ENCODE measurements around the gene GBP2. TPM values are rescaled to one million over a fixed set of nuclear protein-coding genes. Genes with fewer than 3 reads are reported as not detected.
"Not testable (repeated sequence)": the region's sequence is repeated elsewhere in the genome, so short reads cannot be mapped to it uniquely, and the experiment has no call there.

Gene GBP2
- total RNA-seq, 1 donor from 2014 or later = 61.6 TPM

DNA sequence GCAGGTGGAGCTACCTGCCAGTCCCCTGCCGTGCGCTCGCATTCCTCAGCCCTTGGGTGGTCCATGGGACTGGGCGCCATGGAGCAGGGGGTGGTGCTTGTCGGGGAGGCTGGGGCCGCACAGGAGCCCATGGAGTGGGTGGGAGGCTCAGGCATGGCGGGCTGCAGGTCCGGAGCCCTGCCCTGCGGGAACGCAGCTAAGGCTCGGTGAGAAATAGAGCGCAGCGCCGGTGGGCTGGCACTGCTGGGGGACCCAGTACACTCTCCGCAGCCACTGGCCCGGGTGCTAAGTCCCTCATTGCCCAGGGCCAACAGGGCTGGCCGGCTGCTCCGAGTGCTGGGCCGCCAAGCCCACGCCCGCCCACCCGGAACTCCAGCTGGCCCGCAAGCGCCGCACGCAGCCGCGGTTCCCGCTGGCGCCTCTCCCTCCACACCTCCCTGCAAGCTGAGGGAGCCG lies 2.1 kb upstream of the GBP2 start:
- DNase-seq (ENCODE audit: low read depth, low spot score) = not testable (repeated sequence)

DNA sequence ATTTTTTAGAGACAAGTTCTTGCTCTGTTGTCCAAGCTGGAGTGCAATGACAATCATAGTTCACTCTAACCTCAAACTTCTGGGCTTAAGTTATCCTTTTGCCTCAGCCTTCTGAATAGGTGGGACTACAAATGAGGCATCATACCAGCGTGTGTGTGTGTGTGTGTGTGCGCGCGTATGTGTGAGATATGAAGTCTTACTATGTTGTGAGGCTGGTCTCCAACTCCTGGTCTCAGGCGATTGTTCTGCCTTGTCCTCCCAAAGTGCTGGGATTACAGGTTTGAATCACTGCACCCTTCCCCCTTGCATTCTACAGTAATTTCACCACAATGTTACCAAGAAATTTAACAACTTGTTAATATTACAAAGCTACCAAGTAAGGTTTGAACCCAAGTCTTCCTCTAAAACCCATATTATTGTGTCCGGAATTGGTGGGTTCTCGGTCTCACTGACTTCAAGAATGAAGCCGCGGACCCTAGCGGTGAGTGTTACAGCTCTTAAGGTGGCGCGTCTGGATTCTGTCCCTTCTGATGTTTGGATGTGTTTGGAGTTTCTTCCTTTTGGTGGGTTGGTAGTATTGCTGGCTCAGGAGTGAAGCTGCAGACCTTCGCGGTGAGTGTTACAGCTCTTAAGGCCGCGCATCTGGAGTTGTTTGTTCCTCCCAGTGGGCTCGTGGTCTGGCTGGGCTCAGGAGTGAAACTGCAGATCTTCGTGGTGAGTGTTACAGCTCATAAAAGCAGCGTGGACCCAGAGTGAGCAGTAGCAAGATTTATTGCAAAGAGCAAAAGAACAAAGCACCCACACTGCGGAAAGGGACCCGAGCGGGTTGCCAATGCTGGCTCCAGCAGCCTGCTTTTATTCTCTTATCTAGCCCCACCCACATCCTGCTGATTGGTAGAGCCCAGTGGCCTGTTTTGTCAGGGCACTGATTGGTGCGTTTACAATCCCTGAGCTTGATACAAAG lies 970 bp upstream of the GBP2 start:
- not testable (repeated sequence) for DNase-seq (ENCODE audit: low read depth, low spot score)

DNA sequence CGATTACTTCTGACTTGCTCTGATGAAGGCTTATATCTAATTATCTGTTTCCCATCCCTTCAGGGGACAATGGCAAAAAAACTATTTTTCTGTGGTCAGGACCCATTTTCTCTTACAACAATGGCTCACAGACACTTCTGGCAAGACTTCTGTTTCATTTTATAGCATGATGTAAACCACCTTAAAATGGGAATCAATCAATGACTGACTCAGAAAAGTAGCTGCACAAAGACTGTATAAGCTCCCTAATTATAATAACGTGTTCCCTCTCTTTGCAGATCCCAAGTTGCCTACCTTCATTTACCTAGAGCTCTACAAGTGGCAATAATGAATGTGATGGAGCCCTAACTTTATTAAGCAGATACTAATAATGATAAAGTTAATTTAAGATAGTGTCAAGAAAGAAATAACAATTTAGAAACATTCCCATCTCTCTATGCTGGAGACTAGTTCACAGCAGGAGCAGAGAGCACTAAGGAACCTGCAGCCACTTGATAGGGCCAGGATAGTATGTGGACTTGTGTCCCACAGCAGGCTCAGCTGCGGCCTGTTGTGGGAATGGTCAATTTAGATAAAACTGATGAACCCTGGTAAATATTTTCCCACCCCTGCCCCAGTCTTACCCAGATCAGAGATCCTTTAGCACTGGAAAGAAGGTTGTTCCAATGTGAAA lies 538 bp downstream of the GBP2 start:
- DNase-seq (ENCODE audit: low read depth, low spot score) = no peak

DNA sequence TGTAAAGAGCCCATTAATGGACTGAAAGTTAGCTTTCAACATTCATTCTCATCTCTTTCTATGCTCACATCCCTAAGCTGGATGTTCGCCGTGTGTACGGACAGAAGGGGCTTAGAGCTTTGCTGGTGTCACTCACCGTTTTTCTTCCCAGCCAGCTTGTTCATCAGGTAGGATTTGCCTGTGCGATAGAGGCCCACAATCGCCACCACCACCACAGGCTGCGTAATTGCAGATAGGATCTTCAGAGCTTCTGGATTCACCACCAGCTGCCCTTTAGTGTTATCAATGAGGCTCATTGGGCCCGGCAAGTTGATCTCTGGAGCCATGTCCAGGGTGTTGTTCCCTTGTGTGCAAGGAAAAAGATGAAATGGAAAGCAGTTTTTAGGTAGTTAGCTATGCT lies 4.3 kb downstream of the GBP2 start:
- no peak for DNase-seq (ENCODE audit: low read depth, low spot score)

DNA sequence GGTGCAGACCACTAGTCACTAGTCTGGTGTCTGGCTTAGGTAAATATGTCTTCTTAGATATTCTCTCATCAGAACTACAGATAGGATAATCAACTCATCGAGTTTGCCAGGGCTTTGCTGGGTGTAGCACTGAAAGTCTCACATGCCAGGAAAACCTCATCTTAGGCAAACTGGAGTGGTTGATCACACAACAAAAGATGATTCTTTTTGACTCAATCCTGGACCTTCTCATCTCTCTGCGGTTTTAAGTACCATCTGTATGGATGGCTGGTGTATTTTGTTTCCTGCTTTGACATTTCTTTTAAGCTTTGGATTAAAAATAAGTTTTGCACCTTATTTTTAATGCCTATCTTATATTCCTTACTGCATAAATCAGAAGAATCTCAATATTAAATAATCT lies 11.3 kb downstream of the GBP2 start:
- no peak for DNase-seq (ENCODE audit: low read depth, low spot score)

DNA sequence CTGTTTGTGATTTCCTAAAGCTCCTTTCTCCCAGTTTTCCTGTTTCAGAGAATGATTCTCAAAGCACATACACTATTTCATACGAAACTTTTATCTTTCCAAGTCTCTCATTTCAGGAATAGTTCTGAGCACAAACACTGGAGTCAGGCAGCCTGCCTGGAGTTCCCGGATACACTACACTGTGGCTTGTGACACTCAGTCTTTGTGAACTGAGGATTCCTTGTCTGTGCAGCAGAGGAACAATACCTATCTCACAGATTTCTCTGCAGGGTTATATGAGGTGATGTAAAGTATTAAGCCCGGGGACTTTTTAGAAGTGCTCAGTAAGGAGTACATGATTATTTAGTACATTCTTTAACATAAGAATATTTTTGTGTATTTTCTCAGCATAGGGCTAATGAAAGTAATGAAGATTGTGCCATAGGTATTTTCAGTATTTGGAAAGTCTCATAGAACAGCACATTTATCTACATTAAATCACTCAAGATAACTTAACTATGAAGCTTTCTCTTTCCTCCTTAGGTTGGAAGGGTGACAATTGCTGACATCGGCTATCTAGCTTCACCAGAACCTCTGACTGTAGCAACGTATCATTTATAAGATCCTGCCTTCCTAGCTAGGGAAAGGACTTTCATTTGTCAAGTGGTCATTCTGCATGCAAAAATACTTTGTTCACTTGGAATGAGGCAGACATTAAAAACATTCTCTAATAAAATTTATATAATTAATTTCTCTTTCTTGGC lies 12.9 kb downstream of the GBP2 start:
- no peak for DNase-seq (ENCODE audit: low read depth, low spot score)

DNA sequence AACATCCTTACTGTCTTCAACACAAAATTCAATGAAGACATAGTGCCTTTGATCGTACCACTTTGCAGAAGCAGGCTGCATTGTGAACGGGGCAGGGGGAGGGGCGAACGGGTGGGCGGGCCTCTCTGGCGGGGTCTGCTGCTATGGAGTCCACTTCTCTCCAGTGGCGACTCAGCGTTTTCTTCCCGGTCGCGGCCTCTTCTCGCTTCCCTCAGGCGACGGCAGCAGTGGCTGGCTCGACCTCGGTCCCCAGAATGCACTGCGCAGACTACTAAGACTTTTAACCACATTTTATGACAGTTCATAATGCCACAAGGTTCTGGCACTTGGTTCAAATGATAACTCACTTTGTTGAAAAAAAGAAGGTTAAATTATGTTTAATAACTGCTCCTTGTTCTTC lies 21.2 kb downstream of the GBP2 start:
- no peak for DNase-seq (ENCODE audit: low read depth, low spot score)

DNA sequence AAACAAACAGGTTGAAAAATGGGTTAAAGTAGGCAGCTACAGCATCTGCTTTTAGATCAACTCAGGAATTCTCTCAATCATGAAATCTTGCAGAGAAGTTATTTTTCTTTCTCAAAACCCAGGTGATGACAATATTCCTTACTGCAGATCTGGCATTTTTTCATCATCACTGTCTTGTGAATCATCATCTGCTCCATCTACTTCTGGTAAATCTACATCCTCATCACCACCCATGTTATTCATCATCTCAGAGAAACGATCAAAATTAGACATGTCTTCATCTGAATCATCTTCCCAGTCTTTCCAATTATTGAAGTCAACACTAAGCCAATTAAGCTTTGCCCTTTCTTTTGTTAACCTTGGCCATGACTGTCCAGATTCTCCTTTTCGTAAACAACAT lies 21.8 kb downstream of the GBP2 start:
- DNase-seq (ENCODE audit: low read depth, low spot score) = no peak

DNA sequence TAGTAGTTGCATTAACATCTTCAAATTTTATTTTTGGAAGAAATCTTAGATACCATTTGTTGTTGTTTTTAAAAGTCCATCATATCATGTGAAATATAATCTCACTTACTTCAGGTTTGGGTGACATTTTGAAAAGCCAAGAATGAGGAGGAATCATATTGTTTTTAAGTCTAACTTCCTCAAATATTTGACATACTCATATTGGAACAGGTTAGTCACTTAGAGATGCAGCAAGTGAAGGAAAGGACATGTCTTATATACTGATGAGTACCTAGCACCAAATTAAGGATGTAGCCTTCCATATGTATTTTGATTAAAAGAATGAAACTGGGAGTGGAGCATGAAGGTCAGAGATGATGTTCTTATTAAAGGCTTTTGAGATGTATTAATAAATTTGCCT lies 23.9 kb downstream of the GBP2 start:
- no peak for DNase-seq (ENCODE audit: low read depth, low spot score)

DNA sequence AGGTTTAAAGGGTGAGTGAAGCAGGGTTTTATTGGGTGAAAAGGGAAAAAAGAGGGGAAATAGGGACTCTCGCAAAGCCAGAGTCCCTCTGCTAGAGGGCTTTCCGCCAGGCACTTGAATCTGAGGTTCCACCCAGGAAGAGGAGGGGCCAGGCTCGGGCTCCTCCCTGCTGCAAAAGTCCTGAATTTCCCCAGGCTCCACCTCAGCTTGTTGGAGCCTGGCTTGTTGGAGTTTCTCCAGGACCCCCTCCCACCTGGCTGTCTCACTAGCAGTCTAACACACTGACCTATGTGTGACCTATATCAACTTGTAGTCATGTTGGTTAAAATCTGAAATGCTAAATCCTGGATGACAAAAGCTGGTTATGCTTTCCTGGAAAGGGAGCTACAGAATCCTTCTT lies 25.5 kb downstream of the GBP2 start:
- no peak for DNase-seq (ENCODE audit: low read depth, low spot score)

DNA sequence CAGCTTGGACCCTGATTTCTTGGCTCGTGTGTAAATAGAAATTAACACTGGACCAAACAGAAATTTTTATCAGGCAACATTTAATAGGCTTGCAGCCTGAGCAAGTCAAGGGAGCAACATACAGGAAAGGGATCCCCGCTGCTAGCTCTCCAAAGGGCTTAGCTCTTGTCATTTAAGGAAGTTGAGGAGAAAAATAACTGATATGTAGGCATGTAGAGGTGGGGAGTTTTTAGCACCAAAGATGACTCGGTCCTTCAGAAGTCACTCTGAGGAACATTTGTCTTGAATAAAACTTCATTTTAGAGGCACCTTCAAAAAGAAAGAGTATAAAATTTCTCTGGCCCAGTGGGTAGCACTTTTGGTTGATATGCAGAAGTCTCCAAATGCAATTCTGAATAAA lies 27.1 kb downstream of the GBP2 start:
- no peak for DNase-seq (ENCODE audit: low read depth, low spot score)

DNA sequence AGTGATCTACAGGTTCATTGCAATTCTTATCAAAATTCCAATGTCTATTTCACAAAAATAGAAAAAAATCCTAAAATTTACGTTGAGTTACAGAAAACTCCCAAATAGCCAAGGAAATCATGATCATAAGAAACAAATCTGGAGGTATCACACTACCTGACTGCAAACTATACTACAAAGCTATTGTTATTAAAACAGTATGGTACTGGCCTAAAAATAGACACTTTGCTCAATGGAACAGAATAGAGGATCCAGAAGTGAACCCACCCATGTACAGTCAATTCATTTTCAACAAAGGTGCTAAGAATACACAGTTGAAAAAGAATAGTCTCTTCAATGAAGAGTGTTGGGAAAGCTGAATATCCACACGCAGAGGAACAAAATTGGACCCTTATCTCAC lies 30.2 kb downstream of the GBP2 start:
- no peak for DNase-seq (ENCODE audit: low read depth, low spot score)

DNA sequence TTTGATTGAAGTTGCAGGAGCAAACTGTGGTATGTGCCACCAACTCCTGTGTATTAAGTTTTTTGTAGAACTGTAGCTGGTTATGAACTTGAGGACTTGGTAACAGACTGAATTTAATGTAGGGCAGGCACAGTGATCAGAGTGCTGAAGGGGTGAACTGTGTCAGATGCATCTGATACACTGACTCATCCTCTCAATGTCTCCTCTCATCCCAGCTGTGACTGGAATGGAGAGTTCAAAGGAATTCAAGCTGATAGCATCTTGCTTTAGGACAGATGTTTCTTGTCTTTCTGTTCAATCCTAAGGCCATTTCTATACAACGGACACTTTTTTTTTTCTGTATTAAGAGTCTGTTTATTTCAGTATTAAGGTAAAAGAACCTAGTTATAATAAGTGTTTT lies 36.0 kb downstream of the GBP2 start:
- DNase-seq (ENCODE audit: low read depth, low spot score) = no peak

DNA sequence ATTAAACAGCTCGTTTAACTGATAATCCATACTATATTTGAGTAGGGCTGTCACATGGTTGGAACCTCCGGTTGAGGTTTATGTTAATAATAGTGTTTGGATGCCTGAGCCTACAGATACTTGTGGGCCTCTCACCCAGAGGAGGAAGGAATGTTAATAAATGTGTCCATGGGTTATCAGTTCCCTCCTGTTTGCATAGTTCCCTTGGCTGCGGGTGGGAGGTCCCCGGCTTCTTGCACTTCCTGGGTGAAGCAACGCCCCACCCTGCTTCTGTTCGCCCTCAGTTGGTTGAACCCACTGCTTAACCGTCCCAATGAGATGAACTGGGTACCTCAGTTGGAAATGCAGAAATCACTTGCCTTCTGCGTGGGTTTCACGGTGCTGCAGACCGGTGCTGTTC lies 37.3 kb downstream of the GBP2 start:
- DNase-seq (ENCODE audit: low read depth, low spot score) = no peak

DNA sequence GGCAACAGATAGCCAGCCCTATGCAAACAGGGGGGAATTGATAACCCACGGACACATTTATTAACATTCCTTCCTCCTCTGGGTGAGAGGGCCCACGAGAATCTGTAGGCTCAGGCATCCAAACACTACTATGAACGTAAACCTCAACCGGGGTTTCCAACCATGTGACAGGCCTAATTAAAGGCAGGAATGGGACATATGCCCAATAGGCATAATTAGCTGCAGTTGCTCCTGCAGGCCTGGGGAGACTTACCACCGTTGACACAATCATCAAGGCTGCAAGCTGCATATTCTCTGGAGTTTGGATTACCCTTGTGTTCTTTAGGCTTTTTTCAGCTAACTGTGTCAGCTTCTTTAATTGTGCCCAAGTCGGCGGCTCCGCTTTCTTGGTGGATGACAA lies 38.7 kb downstream of the GBP2 start:
- DNase-seq (ENCODE audit: low read depth, low spot score) = no peak

DNA sequence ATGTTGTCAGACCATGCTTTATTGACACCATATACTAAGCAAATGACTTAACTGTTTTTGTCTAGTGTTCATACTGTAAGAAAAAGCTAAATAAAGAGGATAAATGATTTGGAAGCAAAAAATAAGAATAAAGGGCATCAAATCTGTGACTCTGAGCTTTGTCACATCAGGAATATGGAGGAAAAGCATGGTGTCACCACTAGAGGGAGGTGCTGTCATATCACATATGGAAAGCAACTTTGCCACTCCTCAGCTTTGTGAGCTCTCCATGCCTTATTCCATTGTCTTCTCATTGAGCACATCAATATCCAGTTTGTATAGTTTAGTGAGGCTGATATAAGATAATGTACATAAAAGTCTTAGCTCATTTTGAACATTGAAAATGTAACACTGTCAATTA lies 40.1 kb downstream of the GBP2 start:
- DNase-seq (ENCODE audit: low read depth, low spot score) = peak; percentile 19

DNA sequence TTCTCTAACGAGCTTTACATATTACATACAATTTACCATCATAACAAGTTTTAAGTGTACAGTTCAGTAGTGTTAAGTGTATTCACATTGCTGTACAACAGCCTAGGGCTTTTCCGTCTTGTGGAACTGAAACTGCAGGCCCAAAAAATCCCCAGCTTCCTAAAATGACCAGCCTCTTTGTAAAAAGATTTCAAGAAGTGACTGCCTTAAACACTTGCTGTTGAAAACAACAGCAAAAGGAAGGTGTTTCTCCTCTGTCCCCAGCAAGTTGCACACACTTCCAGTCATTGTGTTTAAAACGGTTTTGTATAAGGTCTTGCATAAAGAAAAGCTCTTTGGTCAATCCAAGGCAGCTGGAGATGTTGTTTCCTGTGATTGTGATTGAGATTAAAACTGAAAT lies 44.9 kb downstream of the GBP2 start:
- DNase-seq (ENCODE audit: low read depth, low spot score) = peak; percentile 19

DNA sequence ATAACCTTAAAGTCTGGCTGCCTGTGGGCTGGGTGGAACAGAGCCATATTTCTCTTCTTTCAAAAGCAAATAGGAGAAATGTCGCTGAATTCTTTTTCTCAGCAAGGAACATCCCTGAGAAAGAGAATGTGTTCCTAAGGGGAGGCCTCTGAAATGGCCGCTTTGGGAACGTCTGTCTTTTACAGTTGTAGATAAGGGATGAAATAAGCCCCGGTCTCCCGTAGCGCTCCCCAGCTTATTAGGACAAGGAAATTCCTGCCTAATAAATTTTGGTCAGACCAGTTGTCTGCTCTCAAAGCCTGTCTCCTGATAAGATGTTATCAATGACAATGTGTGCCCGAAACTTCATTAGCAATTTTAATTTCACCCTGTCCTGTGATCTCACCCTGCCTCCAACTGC lies 45.8 kb downstream of the GBP2 start:
- not testable (repeated sequence) for DNase-seq (ENCODE audit: low read depth, low spot score)

DNA sequence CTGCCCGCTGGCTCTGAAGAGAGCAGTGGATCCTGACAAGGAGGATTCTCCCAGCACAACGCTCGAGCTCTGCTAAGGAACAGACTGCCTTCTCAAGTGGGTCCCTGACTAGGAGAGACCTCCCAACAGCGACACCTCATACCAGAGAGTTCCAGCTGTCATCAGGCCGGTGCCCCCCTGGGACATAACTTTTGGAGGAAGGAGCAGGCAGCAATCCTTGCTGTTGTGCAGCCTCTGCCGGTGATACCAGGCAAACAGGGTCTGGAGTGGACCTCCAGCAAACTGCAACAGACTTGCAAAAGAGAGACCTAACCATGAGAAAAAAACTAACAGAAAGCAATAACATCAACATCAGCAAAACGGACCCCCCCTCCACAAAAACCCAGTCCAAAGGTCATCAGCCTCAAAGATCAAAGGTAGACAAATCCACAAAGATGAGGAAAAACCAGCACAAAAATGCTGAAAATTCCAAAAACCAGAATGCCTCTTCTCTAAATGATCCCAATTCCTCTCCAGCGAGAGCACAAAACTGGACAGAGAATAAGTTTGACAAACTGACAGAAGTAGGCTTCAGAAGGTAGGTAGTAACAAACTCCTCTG lies 53.3 kb downstream of the GBP2 start:
- not testable (repeated sequence) for DNase-seq (ENCODE audit: low read depth, low spot score)

DNA sequence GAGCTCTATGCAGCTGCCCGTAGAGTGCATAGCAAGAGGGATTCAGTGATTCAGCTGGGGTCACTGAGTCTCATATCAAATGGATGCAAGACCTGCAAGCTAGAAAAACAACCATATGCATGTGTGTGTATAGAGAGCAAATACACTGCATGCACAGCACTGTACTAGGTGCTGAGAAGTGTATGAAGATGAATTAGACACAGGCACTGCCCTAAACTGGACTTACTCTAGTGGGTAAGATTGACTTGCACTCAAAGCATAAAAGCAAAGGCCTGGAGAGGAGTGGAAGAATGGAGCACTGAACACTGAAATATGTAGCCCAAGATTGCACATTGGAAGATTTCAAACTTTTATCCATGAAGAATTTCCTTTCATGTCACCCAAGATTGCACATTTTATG lies 55.4 kb downstream of the GBP2 start:
- DNase-seq (ENCODE audit: low read depth, low spot score) = no peak

DNA sequence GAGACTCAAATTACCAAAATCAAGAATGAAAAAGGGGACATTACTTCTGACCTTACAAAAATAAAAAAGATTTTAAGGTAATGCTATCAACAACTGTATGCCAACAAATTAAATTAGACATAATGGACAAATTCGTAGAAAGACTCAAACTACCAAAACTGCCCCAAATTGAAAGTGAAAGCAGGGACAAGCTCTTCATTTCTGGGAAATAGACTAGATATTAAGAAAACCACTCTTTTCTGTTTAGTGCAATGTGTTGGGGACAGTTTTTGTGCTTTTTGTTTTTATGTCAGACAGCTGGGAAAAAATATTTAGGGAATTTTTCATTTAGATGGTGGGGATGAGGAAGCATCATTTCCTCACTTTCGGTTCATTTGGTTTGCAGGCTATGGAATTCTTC lies 56.0 kb downstream of the GBP2 start:
- DNase-seq (ENCODE audit: low read depth, low spot score) = no peak

DNA sequence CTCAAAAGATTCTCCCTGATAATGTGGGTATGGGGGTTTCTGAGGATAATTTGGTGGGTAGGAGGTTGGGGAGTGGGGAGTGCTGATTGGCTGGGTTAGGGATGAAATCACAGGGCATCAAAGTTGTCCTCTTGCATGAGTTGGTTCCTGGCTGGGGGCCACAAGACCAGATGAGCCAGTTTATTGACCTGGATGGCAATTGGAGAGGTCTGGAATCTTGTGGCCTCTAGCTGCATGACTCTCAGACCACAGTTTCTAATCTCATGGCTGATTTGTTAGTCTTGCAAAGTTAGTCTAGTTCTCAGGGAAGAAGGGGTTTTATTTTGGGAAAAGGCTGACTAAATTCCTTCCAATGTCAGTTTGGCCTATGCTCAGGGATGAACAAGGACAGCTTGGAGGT lies 57.6 kb downstream of the GBP2 start:
- no peak for DNase-seq (ENCODE audit: low read depth, low spot score)

Measured in pulmonary artery endothelial cell (primary cell).